ENCODE data around the gene ITGA8. TPM values are rescaled to one million over a fixed set of nuclear protein-coding genes. Genes with fewer than 3 reads are reported as not detected.

ITGA8 gene
- polyA plus RNA-seq, 1 donor (not counting 4 experiments of a cell fraction or from before 2014, with no cell fraction given) = not detected

DNA sequence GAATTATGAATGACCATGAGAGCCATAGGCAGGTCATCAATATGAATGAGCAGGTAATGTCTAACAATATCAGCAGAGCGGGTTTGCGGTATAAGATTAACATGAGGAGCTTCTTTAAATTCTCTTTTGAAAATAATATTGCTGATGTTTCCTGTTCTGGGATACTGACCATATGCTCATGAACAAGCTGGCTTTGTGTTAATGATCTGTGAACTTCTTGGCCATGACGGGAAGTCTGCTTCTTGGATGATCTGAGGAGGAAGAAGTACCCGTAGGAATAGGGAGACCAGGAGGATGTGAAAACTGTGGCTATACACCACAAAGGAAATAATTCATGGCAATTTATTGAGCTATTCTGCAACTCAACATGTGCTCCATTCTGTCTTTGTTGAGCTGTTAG is 38.6 kb downstream of the ITGA8 start:
- no peak for TF ChIP-seq EZH2 (IDR thresholded peaks at IDR 0.05; ENCODE audit: low read length)
- TF ChIP-seq, protein P1, sequence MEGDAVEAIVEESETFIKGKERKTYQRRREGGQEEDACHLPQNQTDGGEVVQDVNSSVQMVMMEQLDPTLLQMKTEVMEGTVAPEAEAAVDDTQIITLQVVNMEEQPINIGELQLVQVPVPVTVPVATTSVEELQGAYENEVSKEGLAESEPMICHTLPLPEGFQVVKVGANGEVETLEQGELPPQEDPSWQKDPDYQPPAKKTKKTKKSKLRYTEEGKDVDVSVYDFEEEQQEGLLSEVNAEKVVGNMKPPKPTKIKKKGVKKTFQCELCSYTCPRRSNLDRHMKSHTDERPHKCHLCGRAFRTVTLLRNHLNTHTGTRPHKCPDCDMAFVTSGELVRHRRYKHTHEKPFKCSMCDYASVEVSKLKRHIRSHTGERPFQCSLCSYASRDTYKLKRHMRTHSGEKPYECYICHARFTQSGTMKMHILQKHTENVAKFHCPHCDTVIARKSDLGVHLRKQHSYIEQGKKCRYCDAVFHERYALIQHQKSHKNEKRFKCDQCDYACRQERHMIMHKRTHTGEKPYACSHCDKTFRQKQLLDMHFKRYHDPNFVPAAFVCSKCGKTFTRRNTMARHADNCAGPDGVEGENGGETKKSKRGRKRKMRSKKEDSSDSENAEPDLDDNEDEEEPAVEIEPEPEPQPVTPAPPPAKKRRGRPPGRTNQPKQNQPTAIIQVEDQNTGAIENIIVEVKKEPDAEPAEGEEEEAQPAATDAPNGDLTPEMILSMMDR (optimal IDR thresholded peaks at IDR 0.05 in 1 of 3, IDR thresholded peaks at IDR 0.05 in 1 of 3, conservative IDR thresholded peaks at IDR 0.05 in 1 of 3; ENCODE audit: extremely low read depth in 1 of 3, insufficient read depth in 2 of 3, low read length in 3 of 3) = no peak
- FAIRE-seq (no peak), DNase-seq (ENCODE audit: low read depth, low spot score) (no peak)
- no peaks in the 10 kb centered on the region for H4K20me1 ChIP-seq (ENCODE audit: control insufficient read depth, extremely low read depth, insufficient read depth, low read length)
- no peaks in the 10 kb centered on the region for H3K79me2 ChIP-seq (ENCODE audit: control insufficient read depth, insufficient read depth, low read length)
- no peaks in the 10 kb centered on the region for H3K27me3 ChIP-seq (ENCODE audit: control insufficient read depth, extremely low read depth, insufficient read depth, low read length)
- no peaks in the 10 kb centered on the region for H3K9me1 ChIP-seq (ENCODE audit: control insufficient read depth, extremely low read depth, insufficient read depth, low read length)
- H3K4me1 ChIP-seq (ENCODE audit: control insufficient read depth, extremely low read depth, insufficient read depth, low read length) = no peaks in the 10 kb centered on the region
- no peaks in the 10 kb centered on the region for H3K36me3 ChIP-seq (ENCODE audit: control insufficient read depth in 2 of 2, extremely low read depth in 1 of 2, insufficient read depth in 2 of 2, low read length in 2 of 2)
- no peaks in the 10 kb centered on the region for H3K9me3 ChIP-seq (ENCODE audit: control insufficient read depth, low read depth, low read length)
- dilution Hi-C loops (cut with MboI; ENCODE audit: extremely low pct_ligation_motif_present, low sequenced_read_pairs) = no loop called here
- H3K4me3 ChIP-seq (ENCODE audit: control insufficient read depth in 2 of 3, extremely low read depth in 1 of 3, insufficient read depth in 2 of 3, low read depth in 1 of 3, low read length in 3 of 3) = no peak overlapping the region
- no peak overlapping the region for H3K27ac ChIP-seq (ENCODE audit: control insufficient read depth, insufficient read depth, low read length)
- H3K4me2 ChIP-seq (ENCODE audit: control insufficient read depth, extremely low read depth, insufficient read depth, low read depth, low read length) = no peak overlapping the region
- H2AFZ ChIP-seq (ENCODE audit: control insufficient read depth, low read length) = no peak overlapping the region
- no peak overlapping the region for H3K9ac ChIP-seq (ENCODE audit: control insufficient read depth, extremely low read depth, insufficient read depth, low read length)

DNA sequence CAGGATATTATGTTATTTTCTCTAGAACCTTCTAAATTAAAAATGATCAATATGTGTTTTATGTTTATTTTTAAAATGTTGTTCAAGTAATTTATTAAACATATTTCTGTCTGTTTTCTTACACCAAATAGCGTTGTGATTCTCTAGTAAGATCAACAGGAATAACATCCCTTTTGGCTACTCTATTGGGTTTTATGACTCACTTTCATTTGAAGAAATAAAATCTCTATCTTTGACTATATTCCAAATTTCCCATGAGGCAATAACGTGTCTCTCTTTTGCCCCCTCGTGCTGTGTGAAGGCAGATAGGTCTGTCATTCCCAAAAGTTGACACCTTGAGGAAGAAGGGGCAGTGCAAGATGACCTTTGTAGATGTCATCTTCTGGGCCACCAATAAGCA is 40.9 kb downstream of the ITGA8 start:
- Histone ChIP-seq H3K27ac (ENCODE audit: control insufficient read depth, insufficient read depth, low read length) (no peak overlapping the region), H3K9ac (ENCODE audit: control insufficient read depth, extremely low read depth, insufficient read depth, low read length) (no peak overlapping the region), H3K4me2 (ENCODE audit: control insufficient read depth, extremely low read depth, insufficient read depth, low read depth, low read length) (no peak overlapping the region), H3K79me2 (ENCODE audit: control insufficient read depth, insufficient read depth, low read length) (no peaks in the 10 kb centered on the region), H3K27me3 (ENCODE audit: control insufficient read depth, extremely low read depth, insufficient read depth, low read length) (no peaks in the 10 kb centered on the region), H2AFZ (ENCODE audit: control insufficient read depth, low read length) (no peak overlapping the region), H3K4me3 (ENCODE audit: control insufficient read depth in 2 of 3, extremely low read depth in 1 of 3, insufficient read depth in 2 of 3, low read depth in 1 of 3, low read length in 3 of 3) (no peak overlapping the region), H3K9me3 (ENCODE audit: control insufficient read depth, low read depth, low read length) (no peaks in the 10 kb centered on the region), H4K20me1 (ENCODE audit: control insufficient read depth, extremely low read depth, insufficient read depth, low read length) (no peaks in the 10 kb centered on the region), H3K4me1 (ENCODE audit: control insufficient read depth, extremely low read depth, insufficient read depth, low read length) (no peaks in the 10 kb centered on the region), H3K9me1 (ENCODE audit: control insufficient read depth, extremely low read depth, insufficient read depth, low read length) (no peaks in the 10 kb centered on the region), H3K36me3 (ENCODE audit: control insufficient read depth in 2 of 2, extremely low read depth in 1 of 2, insufficient read depth in 2 of 2, low read length in 2 of 2) (no peaks in the 10 kb centered on the region)
- FAIRE-seq = no peak
- dilution Hi-C loops (cut with MboI; ENCODE audit: extremely low pct_ligation_motif_present, low sequenced_read_pairs) = no loop called here
- no peak for DNase-seq (ENCODE audit: low read depth, low spot score)
- TF ChIP-seq EZH2 (IDR thresholded peaks at IDR 0.05; ENCODE audit: low read length) = no peak
- TF ChIP-seq, protein P1 (optimal IDR thresholded peaks at IDR 0.05 in 1 of 3, IDR thresholded peaks at IDR 0.05 in 1 of 3, conservative IDR thresholded peaks at IDR 0.05 in 1 of 3; ENCODE audit: extremely low read depth in 1 of 3, insufficient read depth in 2 of 3, low read length in 3 of 3) = no peak
